ENCODE data around the gene XPO1.
"Not testable (repeated sequence)": the region's sequence is repeated elsewhere in the genome, so short reads cannot be mapped to it uniquely, and the experiment has no call there.

Gene XPO1, protein sequence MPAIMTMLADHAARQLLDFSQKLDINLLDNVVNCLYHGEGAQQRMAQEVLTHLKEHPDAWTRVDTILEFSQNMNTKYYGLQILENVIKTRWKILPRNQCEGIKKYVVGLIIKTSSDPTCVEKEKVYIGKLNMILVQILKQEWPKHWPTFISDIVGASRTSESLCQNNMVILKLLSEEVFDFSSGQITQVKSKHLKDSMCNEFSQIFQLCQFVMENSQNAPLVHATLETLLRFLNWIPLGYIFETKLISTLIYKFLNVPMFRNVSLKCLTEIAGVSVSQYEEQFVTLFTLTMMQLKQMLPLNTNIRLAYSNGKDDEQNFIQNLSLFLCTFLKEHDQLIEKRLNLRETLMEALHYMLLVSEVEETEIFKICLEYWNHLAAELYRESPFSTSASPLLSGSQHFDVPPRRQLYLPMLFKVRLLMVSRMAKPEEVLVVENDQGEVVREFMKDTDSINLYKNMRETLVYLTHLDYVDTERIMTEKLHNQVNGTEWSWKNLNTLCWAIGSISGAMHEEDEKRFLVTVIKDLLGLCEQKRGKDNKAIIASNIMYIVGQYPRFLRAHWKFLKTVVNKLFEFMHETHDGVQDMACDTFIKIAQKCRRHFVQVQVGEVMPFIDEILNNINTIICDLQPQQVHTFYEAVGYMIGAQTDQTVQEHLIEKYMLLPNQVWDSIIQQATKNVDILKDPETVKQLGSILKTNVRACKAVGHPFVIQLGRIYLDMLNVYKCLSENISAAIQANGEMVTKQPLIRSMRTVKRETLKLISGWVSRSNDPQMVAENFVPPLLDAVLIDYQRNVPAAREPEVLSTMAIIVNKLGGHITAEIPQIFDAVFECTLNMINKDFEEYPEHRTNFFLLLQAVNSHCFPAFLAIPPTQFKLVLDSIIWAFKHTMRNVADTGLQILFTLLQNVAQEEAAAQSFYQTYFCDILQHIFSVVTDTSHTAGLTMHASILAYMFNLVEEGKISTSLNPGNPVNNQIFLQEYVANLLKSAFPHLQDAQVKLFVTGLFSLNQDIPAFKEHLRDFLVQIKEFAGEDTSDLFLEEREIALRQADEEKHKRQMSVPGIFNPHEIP (N-terminal part only)
- total RNA-seq, result 316 to 564 reads per million in 2 experiments

DNA sequence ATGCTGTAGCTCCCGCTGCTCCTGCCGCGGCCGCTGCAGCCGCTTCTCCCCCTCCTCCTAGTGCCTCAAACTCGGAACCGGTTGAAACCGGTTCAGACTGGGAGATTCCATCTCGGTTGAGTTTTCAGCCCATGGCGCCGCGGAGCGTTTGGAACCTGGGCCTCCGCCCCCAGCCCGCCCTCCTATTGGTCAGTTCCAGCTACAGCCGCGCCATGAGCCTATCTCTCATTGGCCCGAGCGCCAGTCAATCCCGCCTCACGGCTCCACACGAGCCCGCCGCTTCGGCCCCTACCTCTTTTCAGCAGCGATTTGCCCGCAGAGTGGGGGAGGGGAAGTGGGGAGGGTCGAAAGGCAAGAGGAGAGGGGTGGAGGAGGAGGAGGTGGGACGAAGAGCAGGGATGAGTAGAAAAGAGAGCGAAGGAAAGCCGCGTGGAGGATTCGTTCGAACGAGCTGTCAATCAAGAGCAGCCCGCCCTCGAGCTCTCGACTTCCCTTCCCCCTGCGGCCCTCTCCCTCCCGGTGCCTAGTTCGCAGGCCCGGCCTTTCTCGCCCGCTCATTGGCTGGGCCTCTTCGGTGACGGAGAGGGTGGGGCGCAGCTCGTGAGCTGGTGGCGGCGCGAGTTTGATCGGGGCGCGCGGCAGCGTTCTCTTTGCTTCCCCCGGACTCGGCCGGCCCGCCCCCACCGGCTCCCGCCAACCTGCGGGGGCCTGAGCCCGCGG, at the start of gene XPO1:
XPO1 (minus strand) TSS at position 157 of the 720 bp plus-strand sequence. CDS start 4,459 bp downstream, outside the sequence.
- peak; percentile 99 for DNase-seq (ENCODE audit: low read depth)

DNA sequence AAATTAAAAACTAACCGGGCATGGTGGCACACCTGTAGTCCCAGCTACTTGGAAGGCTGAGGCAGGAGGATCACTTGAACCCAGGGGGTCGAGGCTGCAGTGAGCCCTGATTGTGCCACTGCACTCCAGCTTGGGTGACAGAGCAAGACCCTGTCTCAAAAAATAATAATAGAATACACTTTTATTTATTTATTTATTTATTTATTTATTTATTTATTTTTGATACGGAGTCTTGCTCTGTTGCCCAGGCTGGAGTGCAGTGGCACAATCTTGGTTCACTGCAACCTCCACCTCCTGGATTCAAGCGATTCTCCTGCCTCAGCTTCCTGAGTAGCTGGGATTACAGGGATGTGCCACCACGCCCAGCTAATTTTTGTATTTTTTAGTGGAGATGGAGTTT, 48.8 kb upstream of the XPO1 start:
- DNase-seq (ENCODE audit: low read depth), result not testable (repeated sequence)

DNA sequence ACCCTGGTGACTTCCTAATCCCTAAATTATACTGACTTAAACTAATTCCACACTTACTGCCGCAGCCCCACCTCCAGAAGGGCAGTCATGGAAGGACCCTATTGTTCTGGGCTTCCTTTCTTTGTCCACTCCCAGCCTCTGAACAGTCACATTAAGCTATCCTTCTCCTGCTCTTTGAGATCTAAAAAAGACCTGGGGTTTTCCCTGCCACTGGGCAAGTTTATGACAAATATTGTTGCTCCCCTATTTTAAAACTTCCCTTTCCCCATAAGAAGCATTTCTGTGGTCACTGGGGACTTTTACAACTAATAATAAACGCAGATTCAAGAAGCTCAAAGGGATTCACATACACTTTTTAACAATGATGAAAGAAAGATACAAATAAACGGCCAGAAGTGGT, 47.2 kb upstream of the XPO1 start:
- DNase-seq (ENCODE audit: low read depth), result no peak

DNA sequence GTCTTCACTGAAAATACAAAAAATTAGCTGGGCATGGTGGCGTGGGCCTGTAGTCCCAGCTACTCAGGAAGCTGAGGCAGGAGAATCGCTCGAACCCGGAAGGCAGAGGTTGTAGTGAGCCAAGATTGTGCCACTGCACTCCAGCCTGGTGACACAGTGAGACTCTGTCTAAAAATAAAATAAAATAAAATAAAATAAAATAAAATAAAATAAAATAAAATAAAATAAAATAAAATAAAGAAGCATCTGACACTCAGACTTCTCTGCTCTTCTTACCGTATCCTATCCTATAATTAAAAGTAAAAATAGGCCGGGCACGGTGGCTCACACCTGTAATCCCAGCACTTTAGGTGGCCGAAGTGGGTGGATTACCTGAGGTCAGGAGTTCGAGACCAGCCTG, 46.2 kb upstream of the XPO1 start:
- DNase-seq (ENCODE audit: low read depth), result not testable (repeated sequence)

DNA sequence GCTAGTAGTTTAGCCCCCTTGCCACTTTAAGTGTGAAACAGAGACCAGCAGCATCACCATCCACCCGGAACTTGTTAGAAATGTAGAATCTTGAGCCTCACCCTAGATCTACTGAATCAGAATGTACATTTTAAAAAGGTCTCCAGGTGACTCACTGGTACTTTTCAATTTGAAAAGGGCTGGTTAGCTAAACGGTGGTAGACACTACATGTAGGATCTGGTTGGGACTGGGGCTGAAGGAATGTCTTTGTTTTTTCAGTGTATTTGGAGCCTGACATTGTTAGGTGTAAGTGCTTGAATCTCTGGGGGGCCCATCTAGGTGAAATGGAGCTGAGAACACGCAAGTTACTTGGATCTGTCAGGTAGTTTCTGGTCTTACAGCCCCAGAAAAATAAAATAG, 44.0 kb upstream of the XPO1 start:
- DNase-seq (ENCODE audit: low read depth), result no peak

DNA sequence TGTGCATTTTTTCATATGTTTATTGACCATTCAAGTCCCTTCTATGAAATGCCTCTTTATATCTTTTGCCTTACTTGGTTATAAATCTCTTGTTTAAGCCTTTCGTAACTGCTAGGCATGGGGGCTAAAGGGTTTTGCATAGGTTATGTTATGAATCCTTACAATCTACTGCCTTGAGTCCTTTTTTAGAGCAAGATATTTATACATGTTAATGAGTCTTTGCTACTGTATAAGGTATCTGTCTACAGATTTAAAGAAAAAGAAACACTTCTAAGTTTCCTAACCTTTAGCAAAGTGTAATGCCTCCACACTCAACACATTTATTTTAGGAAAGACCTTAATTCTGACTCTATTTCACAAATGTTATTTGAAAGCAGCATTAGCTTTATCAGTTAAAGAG, 43.6 kb upstream of the XPO1 start:
- DNase-seq (ENCODE audit: low read depth), result no peak

DNA sequence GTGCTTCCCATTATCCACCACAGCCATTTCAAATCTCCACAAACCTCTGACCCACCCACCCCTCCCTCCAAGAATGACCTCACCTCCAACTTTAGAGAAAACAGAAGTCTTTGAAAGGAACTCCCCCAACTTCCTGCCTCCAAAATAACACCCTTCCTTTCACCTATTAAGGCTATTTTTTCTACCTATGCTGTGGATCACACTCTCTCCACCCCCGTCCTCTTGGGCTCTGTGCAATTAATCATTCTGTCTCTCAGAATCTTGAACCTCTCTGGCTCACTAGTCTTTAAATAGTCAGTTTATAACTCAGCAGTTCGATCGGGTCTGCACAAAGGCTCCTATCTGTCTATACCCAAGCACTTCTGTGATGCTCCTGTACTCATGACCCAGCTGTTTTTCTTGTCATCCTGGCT, 37.3 kb upstream of the XPO1 start:
- no peak for DNase-seq (ENCODE audit: low read depth)

DNA sequence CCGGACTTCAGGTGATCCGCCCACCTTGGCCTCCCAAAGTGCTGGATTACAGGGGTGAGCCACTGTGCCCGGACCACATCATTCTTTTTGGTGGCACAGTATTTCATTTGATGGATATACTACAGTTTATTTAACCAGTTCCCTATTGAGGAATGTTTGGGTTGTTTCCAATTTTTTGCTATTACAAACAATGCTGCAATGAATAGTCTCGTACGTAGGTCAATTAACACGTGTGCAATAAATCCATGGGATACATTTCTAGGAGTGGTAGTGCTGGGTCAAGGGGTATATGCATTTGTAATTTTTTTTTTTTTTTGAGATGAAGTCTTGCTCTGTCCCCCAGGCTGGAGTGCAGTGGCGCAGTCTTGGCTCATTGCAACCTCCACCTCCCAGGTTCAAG, 28.4 kb upstream of the XPO1 start:
- no peak for DNase-seq (ENCODE audit: low read depth)

DNA sequence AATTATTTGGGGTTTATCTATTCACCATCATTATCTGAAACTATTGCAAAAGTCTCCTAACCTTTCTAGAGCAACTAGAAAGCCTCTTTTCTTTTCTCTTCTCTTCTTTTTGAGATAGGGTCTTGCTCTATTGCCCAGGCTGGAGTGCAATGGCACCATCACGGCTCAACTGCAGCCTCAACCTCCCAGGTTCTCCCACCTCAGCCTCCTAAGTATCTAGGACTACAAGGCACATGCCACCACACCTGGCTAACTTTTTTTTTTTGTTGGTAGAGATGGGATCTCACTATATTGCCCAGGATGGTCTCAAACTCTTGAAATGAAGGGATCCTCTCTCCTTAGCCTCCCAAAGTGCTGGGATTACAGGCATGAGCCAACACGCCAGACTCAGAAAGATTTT, 24.5 kb upstream of the XPO1 start:
- DNase-seq (ENCODE audit: low read depth), result no peak

DNA sequence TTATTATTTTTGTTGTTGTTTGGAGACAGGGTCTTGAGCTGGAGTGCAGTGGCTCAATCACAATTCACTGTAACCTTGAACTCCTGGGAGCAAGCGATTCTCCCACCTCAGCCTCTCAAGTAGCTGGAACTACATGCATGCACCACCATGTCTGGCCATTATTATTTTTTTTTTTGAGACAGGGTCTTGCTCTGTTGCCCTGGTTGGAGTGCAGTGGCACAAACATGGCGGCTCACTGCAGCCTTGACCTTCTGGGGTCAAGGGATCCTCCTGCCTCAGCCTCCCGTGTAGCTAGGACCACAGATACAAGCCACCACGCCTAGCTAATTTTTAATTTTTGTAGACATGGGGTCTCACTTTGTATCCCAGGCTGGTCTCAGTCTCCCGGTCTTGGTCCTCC, 20.0 kb upstream of the XPO1 start:
- DNase-seq (ENCODE audit: low read depth), result no peak

DNA sequence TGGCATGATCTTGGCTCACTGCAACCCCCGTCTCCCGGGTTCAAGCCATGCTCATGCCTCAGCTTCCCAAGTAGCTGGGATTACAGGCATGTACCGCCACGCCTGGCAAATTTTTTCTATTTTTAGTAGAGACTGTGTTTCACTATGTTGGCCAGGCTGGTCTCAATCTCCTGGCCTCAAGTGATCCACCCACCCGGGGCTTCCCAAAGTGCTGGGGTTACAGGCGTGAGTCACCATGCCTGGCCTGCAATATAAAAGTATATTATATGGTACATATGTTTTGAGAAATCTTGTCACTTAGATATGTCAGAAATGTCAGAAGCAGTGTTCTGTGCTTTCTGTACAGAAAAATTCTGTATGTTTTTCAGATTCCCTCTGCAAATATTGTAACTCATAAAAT, 19.2 kb upstream of the XPO1 start:
- no peak for DNase-seq (ENCODE audit: low read depth)

DNA sequence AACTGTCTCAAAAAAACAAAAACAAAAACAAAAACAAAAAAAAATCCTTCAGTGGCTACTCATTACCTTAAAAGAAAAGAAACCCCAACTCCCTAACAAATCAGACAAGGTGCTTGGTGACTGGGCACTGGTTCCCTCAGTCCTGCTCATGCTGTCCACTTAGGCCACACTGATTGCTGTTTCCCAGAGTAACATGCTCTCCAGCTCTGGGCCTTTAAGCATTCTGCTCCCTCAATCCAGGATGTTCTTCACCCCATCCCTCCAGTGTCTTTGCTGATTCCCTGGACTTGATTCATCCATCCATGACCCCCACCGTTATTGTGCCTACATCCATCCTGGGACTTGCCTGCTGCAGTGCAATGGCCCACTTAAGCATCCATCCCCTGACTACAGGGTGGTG, 16.4 kb upstream of the XPO1 start:
- no peak for DNase-seq (ENCODE audit: low read depth)

DNA sequence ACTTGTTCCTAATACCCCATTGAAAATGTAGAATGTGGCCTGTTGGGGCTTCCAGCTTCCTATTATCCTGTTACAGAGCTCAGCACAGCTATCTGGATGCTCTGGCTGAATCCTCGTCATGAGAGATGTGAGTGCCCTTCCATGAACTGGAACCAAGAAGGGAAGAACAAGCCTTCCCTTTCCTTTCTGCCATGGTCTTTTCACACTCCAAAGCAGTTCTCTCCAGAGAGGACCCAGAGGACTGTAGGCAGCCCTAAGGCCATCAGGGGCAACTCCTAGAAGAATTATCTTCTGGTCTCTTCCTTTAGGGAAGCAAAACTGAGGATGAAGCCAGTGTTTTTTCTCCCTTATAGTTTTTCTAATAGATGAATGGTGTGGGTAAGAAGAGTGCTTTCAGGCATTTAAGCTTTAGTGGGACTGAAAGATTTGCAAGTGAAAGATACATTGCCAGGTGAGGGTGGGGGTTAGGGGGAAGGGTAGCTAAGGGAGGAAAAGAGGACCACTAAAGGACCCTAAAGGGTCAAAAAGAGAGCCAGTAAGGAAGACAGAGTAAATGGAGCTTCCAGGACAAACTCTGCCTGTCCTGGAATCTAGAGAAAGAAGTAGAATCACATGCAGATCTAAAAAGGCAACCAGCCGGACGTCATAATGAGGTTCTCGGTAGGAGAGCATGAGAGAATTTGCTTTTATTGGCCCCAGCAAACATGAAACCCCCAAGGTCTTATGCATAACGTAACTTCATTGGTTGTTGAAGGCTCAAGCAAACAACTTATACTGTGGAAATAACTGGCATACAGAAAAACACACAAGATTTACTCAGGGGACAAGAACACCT, 12.4 kb upstream of the XPO1 start:
- DNase-seq (ENCODE audit: low read depth), result no peak

DNA sequence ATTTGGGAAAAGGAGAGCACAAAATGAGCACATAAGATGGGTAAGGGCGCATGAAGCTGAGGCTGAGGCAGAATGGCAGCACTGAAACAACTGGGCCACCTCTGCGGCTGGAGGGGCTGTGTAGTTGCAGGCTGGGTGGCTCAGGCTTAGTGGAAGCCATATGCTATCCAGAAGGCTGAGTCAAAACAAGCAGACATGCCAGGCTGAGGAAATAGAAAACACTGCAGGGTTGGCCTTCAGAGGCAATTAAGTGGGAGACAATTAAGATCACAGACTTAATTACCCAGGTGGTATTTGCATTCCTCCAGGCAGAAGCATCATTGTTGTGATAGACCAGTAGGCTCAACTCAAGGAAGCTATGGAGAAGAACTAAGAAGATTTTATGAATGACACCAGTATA, 11.4 kb upstream of the XPO1 start:
- DNase-seq (ENCODE audit: low read depth), result no peak

DNA sequence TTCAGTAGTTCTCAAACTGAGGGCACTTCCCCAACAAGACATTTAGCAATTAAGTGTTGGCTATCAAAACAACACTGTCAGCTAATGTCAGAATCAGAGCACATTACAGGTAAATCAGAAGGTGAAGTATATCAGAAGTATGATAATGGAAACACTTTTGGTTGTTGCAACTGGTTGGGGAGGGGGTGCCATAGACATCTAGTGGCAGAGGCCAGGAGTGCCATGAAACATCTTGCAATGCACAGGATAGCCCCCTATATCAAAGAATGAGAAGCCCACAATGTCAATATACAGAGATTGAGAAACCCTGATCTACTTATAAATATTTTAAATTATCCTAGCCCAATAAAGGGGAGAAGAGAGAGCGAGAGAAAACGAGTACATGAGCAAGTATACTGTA, 4.9 kb upstream of the XPO1 start:
- no peak for DNase-seq (ENCODE audit: low read depth)

DNA sequence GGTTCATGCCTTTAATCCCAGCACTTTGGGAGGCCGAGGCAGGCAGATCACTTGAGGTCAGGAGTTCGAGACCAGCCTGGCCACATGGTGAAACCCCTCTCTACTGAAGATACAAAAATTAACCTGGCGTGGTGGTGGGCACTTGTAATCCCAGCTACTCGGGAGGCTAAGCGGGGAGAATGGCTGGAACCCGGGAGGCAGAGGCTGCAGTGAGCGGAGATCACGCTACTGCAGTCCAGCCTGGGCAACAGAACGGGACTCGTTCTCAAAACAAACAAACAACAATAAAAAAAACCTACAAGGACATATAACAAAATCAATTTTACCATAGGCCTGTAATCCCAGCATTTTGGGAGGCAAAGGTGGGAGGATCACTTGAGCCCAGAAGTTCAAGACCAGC, 2.0 kb upstream of the XPO1 start:
- not testable (repeated sequence) for DNase-seq (ENCODE audit: low read depth)

DNA sequence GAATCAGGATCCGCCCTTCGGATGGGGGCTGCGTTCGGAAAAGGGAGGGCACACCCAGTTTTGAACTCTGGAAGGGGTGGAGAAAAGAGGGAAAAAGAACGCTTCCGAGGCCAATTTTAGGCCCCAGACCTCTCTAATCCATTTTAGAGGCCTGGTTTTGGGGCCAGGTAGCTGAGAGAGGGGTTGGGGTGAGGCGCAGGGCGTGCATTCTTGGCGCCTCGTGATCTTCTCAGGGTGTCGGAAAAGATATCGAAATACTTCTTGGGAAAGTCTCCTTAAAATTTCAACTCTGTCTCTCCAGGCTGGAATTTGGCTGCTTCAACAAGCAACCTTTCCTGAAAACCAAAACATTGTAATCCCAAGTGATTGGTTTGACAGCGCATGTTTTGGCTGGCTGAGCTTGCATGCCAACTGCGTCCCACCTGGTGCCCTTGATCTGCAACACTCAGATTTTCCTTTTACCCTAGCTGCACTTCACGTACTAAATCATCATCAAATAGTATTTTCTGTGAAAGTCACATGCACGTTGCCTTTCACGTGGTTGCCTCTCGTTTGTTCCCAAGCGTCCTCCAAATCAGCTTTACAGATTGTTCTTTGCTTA, 864 bp upstream of the XPO1 start:
- DNase-seq (ENCODE audit: low read depth), result peak; percentile 52

DNA sequence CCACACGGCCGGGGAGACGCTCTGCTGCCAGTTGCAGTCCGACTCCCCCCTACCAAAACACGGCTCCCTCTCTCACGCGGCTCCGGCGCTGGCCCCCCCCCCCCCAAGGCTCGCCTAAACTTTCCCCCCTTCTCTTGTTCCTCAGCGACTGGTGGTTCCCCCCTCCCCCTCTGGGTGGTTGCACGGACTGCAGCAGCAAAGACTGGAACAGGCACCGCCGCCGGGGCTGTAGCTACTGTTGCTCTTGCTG, 281 bp downstream of the XPO1 start:
- no peak for DNase-seq (ENCODE audit: low read depth)

DNA sequence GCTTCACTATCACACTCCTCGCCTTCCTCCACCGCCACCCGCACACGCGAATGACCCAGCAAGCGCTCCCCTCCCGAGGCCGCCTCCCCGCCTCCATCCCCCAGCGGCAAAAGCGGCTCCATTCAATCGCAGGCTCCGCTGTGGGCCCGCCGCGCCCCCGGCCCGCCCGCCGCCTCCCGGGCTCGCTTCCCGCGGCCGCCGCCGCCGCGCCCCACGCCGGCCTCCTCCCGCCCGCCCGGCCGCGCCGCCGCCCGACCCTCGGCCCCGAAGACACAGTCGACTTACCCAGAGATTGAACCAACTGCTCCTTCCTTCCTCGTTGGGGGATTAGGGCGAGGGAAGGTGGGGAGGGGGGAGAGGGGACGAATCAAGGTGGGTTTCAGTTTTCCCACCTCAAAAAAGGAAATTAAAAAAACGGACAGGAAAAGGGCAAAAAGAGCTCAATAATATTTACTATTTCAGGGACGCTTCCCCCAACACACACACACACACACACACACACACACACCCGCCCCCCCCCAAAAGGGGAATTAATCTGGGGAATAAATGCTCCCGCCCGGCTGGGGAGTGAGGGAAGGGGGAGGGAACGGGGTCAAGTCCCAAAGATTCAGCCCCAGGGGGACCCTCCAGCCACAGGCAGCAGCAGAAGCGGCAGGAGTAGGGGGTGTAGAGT, 743 bp downstream of the XPO1 start:
- DNase-seq (ENCODE audit: low read depth), result peak; percentile 19

DNA sequence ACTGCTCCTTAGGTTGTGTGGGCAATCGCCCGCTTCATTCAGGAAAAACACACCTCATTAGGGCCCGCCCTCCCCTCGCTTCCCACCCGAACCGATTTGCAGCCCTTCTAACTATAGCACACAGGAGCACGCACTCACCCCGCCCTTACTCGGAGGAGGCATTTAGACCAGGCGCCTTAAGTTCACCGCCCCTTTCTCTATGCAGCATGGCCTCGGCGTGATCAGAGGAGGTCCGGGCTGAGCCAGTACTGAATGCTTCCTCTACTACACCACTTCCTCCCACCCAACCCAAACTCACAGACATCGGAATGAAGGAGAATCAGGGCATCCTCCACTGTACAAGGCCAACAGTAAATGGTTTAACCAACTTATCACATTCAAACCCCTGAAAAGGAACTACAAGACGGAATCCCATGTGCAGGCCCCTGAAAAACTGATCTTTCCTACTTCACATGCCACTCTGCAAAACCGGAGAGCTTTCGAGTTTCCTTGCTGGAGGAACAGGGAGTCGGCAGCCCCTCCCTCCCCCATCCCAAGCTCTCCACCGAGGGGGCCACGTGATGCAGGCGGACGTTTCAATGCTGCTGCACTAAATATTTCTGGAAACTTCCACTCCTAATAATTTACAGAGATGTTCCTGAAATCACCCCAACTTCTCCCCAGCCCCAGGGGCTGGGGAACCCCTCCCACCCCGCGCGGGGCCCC, 1.4 kb downstream of the XPO1 start:
- DNase-seq (ENCODE audit: low read depth), result peak; percentile 82

Measured in T follicular helper cell (primary cell).